Measurements from ENCODE around the gene OTOS. TPM values are rescaled to one million over a fixed set of nuclear protein-coding genes. Genes with fewer than 3 reads are reported as not detected.

Gene OTOS
- total RNA-seq, 1 experiment from 2014 or later: not detected

GRCh38 chr2:240142859-240143258 lies 2.4 kb upstream of the OTOS start:
- in situ Hi-C loops (cut with HindIII; ENCODE audit: low pct_unique_long_range_greater_than_20kb, low sequenced_read_pairs): no loop called here
- DNase-seq (ENCODE audit: low read depth): no peak

- DNase-seq (ENCODE audit: low read depth): no peak
- in situ Hi-C loops (cut with HindIII; ENCODE audit: low pct_unique_long_range_greater_than_20kb, low sequenced_read_pairs): no loop called here
Measured at GRCh38 chr2:240142256-240142775, 1.9 kb upstream of the OTOS start.

GRCh38 chr2:240141736-240142135 lies 1.3 kb upstream of the OTOS start:
- in situ Hi-C loops (cut with HindIII; ENCODE audit: low pct_unique_long_range_greater_than_20kb, low sequenced_read_pairs): no loop called here
- no peak for DNase-seq (ENCODE audit: low read depth)

- in situ Hi-C loops (cut with HindIII; ENCODE audit: low pct_unique_long_range_greater_than_20kb, low sequenced_read_pairs): no loop called here
Measured at GRCh38 chr2:240140920-240141319, 462 bp upstream of the OTOS start.

GRCh38 chr2:240139666-240140393 lies 628 bp downstream of the OTOS start:
- in situ Hi-C loops (cut with HindIII; ENCODE audit: low pct_unique_long_range_greater_than_20kb, low sequenced_read_pairs): no loop called here
- no peak for DNase-seq (ENCODE audit: low read depth)

More at GRCh38 chr2:240140920-240141319, 462 bp upstream of the OTOS start:
- no peak for DNase-seq (ENCODE audit: low read depth)

- in situ Hi-C loops (cut with HindIII; ENCODE audit: low pct_unique_long_range_greater_than_20kb, low sequenced_read_pairs): no loop called here
- no peak for DNase-seq (ENCODE audit: low read depth)
Measured at GRCh38 chr2:240139011-240139441, 1.4 kb downstream of the OTOS start.

- no peak for DNase-seq (ENCODE audit: low read depth)
- in situ Hi-C loops (cut with HindIII; ENCODE audit: low pct_unique_long_range_greater_than_20kb, low sequenced_read_pairs): no loop called here
Measured at GRCh38 chr2:240138254-240138984, 2.0 kb downstream of the OTOS start.

- in situ Hi-C loops (cut with HindIII; ENCODE audit: low pct_unique_long_range_greater_than_20kb, low sequenced_read_pairs): no loop called here
- no peak for DNase-seq (ENCODE audit: low read depth)
Measured at GRCh38 chr2:240137596-240138253, 2.7 kb downstream of the OTOS start.

GRCh38 chr2:240136671-240137292 lies 3.7 kb downstream of the OTOS start:
- in situ Hi-C loops (cut with HindIII; ENCODE audit: low pct_unique_long_range_greater_than_20kb, low sequenced_read_pairs): no loop called here
- no peak for DNase-seq (ENCODE audit: low read depth)

GRCh38 chr2:240136013-240136670 lies 4.3 kb downstream of the OTOS start, which contains the start of gene COPS9:
Gene COPS9 (minus strand): TSS chr2:240136305. CDS start chr2:240136284, 21 bp downstream.
- DNase-seq (ENCODE audit: low read depth): peak; percentile 65
- in situ Hi-C loops (cut with HindIII; ENCODE audit: low pct_unique_long_range_greater_than_20kb, low sequenced_read_pairs): no loop called here

- in situ Hi-C loops (cut with HindIII; ENCODE audit: low pct_unique_long_range_greater_than_20kb, low sequenced_read_pairs): no loop called here
- no peak for DNase-seq (ENCODE audit: low read depth)
Measured at GRCh38 chr2:240135706-240136012, 4.8 kb downstream of the OTOS start.

- DNase-seq (ENCODE audit: low read depth): no peak
- in situ Hi-C loops (cut with HindIII; ENCODE audit: low pct_unique_long_range_greater_than_20kb, low sequenced_read_pairs): no loop called here
Measured at GRCh38 chr2:240134956-240135520, 5.4 kb downstream of the OTOS start.

GRCh38 chr2:240134466-240134865 lies 6.0 kb downstream of the OTOS start:
- DNase-seq (ENCODE audit: low read depth): no peak
- in situ Hi-C loops (cut with HindIII; ENCODE audit: low pct_unique_long_range_greater_than_20kb, low sequenced_read_pairs): no loop called here

GRCh38 chr2:240133401-240133800 lies 7.1 kb downstream of the OTOS start:
- in situ Hi-C loops (cut with HindIII; ENCODE audit: low pct_unique_long_range_greater_than_20kb, low sequenced_read_pairs): no loop called here
- DNase-seq (ENCODE audit: low read depth): no peak

- in situ Hi-C loops (cut with HindIII; ENCODE audit: low pct_unique_long_range_greater_than_20kb, low sequenced_read_pairs): no loop called here
- no peak for DNase-seq (ENCODE audit: low read depth)
Measured at GRCh38 chr2:240132651-240132980, 7.8 kb downstream of the OTOS start.

- DNase-seq (ENCODE audit: low read depth): no peak
Measured at GRCh38 chr2:240131941-240132650, 8.4 kb downstream of the OTOS start.

GRCh38 chr2:240131296-240131695 lies 9.2 kb downstream of the OTOS start:
- in situ Hi-C loops (cut with HindIII; ENCODE audit: low pct_unique_long_range_greater_than_20kb, low sequenced_read_pairs): no loop called here
- no peak for DNase-seq (ENCODE audit: low read depth)

More at GRCh38 chr2:240131941-240132650, 8.4 kb downstream of the OTOS start:
- in situ Hi-C loops (cut with HindIII; ENCODE audit: low pct_unique_long_range_greater_than_20kb, low sequenced_read_pairs): no loop called here

Data from Caki2 (cell line).